Activated T-cell treated with anti-CD3 and anti-CD28 coated beads, Interleukin-2, amount 50 U/mL, for 1 hour (primary cell): ENCODE data around the gene ROBO1.

Experiments
- DNase-seq: peaks from one replicate; pipeline ENCODE4 v3.0.0-alpha.2; 2020

The ROBO1 gene

GRCh38 chr3:78860567-78860966 is 907.2 kb downstream of the ROBO1 start:
- no peak for DNase-seq

- no peak for DNase-seq
Observed at GRCh38 chr3:78858910-78859309, 908.9 kb downstream of the ROBO1 start.

GRCh38 chr3:78858174-78858573 is 909.6 kb downstream of the ROBO1 start:
- DNase-seq = no peak

GRCh38 chr3:78857494-78858111 is 910.2 kb downstream of the ROBO1 start:
- no peak for DNase-seq

GRCh38 chr3:78856164-78856563 is 911.6 kb downstream of the ROBO1 start:
- no peak for DNase-seq

GRCh38 chr3:78855190-78855589 is 912.6 kb downstream of the ROBO1 start:
- no peak for DNase-seq

- DNase-seq = no peak
Observed at GRCh38 chr3:78848392-78849288, 919.2 kb downstream of the ROBO1 start.

GRCh38 chr3:78847603-78848002 is 920.2 kb downstream of the ROBO1 start:
- no peak for DNase-seq

GRCh38 chr3:78847203-78847602 is 920.6 kb downstream of the ROBO1 start:
- DNase-seq = no peak

- DNase-seq = no peak
Observed at GRCh38 chr3:78846718-78847117, 921.1 kb downstream of the ROBO1 start.

GRCh38 chr3:78845605-78846004 is 922.2 kb downstream of the ROBO1 start:
- no peak for DNase-seq

GRCh38 chr3:78844307-78844706 is 923.5 kb downstream of the ROBO1 start:
- DNase-seq = no peak

GRCh38 chr3:78839693-78840092 is 928.1 kb downstream of the ROBO1 start:
- no peak for DNase-seq

- no peak for DNase-seq
Observed at GRCh38 chr3:78838362-78838761, 929.4 kb downstream of the ROBO1 start.

- DNase-seq = no peak
Observed at GRCh38 chr3:78834910-78835309, 932.9 kb downstream of the ROBO1 start.

- DNase-seq = no peak
Observed at GRCh38 chr3:78832785-78833204, 935.0 kb downstream of the ROBO1 start.

GRCh38 chr3:78831446-78831972 is 936.3 kb downstream of the ROBO1 start:
- no peak for DNase-seq

- no peak for DNase-seq
Observed at GRCh38 chr3:78830470-78830869, 937.3 kb downstream of the ROBO1 start.

- no peak for DNase-seq
Observed at GRCh38 chr3:78827618-78828017, 940.2 kb downstream of the ROBO1 start.

- no peak for DNase-seq
Observed at GRCh38 chr3:78825858-78826215, 942.0 kb downstream of the ROBO1 start.

- DNase-seq = no peak
Observed at GRCh38 chr3:78825118-78825857, 942.5 kb downstream of the ROBO1 start.

- DNase-seq = no peak
Observed at GRCh38 chr3:78823859-78824258, 943.9 kb downstream of the ROBO1 start.

GRCh38 chr3:78823434-78823833 is 944.4 kb downstream of the ROBO1 start:
- no peak for DNase-seq

- no peak for DNase-seq
Observed at GRCh38 chr3:78822726-78823125, 945.1 kb downstream of the ROBO1 start.
